ENCODE measurements around the gene OSTC.
A peak's percentile ranks its signal among the peaks of the same experiment; 100 is the strongest.

OSTC gene

GRCh38 chr4:108650212-108651013 is at the start of gene OSTC:
TSS of gene OSTC (plus strand) at chr4:108650599. CDS start at chr4:108650656, 57 bp downstream.
- in situ Hi-C loops (cut with HindIII; ENCODE audit: low pct_unique_long_range_greater_than_20kb, low sequenced_read_pairs): no loop called here
- no peak for TF ChIP-seq JUND (IDR thresholded peaks at IDR 0.05; ENCODE audit: low read depth)
- DNase-seq (ENCODE audit: low read depth in 1 of 2, low spot score in 1 of 2): peak; percentile 63 to 96

DNA sequence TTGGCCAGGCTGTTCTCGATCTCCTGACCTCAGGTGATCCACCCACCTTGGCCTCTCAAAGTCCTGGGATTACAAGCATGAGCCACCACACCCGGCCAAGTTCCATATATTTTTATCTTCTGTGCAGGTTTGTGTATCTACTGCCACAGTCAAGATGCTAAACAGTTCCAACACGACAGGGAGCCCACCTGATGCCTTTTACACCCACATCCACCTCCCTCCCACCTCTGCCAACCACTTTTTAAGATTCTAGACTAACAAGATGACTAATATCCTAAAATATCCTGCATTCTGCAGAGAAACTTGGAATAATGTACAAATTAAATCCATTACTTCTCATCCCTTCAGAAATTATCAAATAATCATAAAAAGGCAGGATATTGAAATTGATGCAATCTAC is 49.3 kb upstream of the OSTC start:
- DNase-seq (ENCODE audit: low read depth in 1 of 2, low spot score in 1 of 2): no peak
- in situ Hi-C loops (cut with HindIII; ENCODE audit: low pct_unique_long_range_greater_than_20kb, low sequenced_read_pairs): no loop called here
- TF ChIP-seq JUND (IDR thresholded peaks at IDR 0.05; ENCODE audit: low read depth): no peak

- DNase-seq (ENCODE audit: low read depth in 1 of 2, low spot score in 1 of 2): no peak
- in situ Hi-C loops (cut with HindIII; ENCODE audit: low pct_unique_long_range_greater_than_20kb, low sequenced_read_pairs): no loop called here
- no peak for TF ChIP-seq JUND (IDR thresholded peaks at IDR 0.05; ENCODE audit: low read depth)
Measured at GRCh38 chr4:108601532-108601931, 48.9 kb upstream of the OSTC start.

GRCh38 chr4:108602163-108602562 is 48.2 kb upstream of the OSTC start:
- in situ Hi-C loops (cut with HindIII; ENCODE audit: low pct_unique_long_range_greater_than_20kb, low sequenced_read_pairs): no loop called here
- no peak for DNase-seq (ENCODE audit: low read depth in 1 of 2, low spot score in 1 of 2)
- TF ChIP-seq JUND (IDR thresholded peaks at IDR 0.05; ENCODE audit: low read depth): no peak

- in situ Hi-C loops (cut with HindIII; ENCODE audit: low pct_unique_long_range_greater_than_20kb, low sequenced_read_pairs): no loop called here
- no peak for DNase-seq (ENCODE audit: low read depth in 1 of 2, low spot score in 1 of 2)
- TF ChIP-seq JUND (IDR thresholded peaks at IDR 0.05; ENCODE audit: low read depth): no peak
Measured at GRCh38 chr4:108607079-108607815, 43.2 kb upstream of the OSTC start.

DNA sequence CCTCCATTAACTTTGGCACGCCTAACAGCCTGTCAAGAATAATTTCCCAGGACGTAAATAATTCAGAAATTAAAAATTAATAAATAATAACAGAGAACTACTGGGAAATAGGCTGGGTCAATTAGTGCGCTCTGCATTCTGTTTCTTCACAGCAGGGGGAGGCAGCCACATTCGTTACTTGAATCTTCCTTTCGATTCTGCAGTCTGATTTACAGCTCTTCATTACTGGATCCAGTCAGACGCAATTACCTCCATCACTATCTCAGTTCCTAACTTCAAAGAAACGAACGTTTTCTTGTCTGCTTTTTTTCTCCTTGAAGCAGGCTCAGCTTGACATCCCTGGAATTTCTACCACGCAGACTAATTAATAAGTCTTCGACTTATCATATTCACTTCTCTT is 39.0 kb upstream of the OSTC start:
- in situ Hi-C loops (cut with HindIII; ENCODE audit: low pct_unique_long_range_greater_than_20kb, low sequenced_read_pairs): no loop called here
- no peak for DNase-seq (ENCODE audit: low read depth in 1 of 2, low spot score in 1 of 2)
- TF ChIP-seq JUND (IDR thresholded peaks at IDR 0.05; ENCODE audit: low read depth): no peak

DNA sequence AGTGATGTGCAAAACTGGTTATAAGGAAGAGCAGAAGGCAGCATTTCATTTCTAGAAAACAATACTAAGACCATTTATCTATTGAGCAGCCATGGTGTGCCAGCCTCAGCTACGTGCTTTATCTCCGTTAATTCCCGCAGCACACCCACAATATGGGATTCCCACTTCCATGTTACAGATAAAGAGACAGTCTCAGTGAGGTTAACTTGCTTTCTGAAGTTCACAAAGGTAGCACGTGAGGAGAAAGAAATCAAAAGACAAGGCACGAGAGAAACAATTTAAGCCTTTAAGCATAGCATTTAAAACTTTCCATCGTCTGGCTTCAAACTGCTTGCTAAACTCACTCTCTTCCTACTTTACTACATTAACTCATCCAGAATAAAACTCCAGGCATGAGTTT is 38.0 kb upstream of the OSTC start:
- in situ Hi-C loops (cut with HindIII; ENCODE audit: low pct_unique_long_range_greater_than_20kb, low sequenced_read_pairs): no loop called here
- TF ChIP-seq JUND (IDR thresholded peaks at IDR 0.05; ENCODE audit: low read depth): no peak
- DNase-seq (ENCODE audit: low read depth in 1 of 2, low spot score in 1 of 2): no peak

DNA sequence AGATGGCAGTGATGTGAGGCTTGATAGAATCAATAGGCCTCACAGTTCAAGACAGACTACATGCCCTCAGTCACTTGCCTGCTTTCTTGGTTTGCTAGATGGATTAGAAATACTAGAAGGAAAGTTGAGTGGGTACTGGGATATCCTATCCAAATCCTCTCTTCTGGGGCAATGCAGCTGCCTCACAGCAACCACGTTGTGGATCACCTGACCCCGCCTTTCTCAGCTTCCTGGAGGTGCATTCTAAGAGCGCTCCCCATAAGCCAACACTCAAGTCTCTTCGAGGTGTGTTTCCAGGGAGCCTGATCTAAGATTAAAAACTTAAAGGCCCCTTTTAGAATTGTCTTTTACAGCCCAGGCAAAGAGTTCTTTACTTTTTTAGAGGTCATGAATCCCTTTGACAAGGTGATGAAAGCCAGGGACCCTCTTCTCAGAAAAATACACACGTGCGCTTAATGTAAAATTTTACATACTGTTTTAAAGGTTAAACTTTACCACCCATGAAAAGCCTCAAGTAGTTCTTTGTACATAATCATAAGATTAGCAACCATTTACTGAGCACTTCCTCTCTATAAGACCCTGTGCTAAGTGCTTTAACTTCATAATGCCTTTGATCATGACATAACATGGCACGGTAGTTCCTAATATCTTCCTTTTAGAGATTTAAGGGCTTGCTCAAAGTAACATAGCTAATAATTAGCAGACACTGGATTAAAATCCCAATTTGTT is 30.9 kb upstream of the OSTC start:
- in situ Hi-C loops (cut with HindIII; ENCODE audit: low pct_unique_long_range_greater_than_20kb, low sequenced_read_pairs): no loop called here
- TF ChIP-seq JUND (IDR thresholded peaks at IDR 0.05; ENCODE audit: low read depth): no peak
- no peak for DNase-seq (ENCODE audit: low read depth in 1 of 2, low spot score in 1 of 2)

- TF ChIP-seq JUND (IDR thresholded peaks at IDR 0.05; ENCODE audit: low read depth): no peak
- in situ Hi-C loops (cut with HindIII; ENCODE audit: low pct_unique_long_range_greater_than_20kb, low sequenced_read_pairs): no loop called here
- peak; percentile 46 to 97 for DNase-seq (ENCODE audit: low read depth in 1 of 2, low spot score in 1 of 2)
Measured at GRCh38 chr4:108620101-108620932, 30.1 kb upstream of the OSTC start, which contains the start of gene RPL34. TSS of gene RPL34 (plus strand) at chr4:108620576. CDS start at chr4:108621960, 1,384 bp downstream.

GRCh38 chr4:108620933-108621905 is 29.2 kb upstream of the OSTC start:
- in situ Hi-C loops (cut with HindIII; ENCODE audit: low pct_unique_long_range_greater_than_20kb, low sequenced_read_pairs): no loop called here
- TF ChIP-seq JUND (IDR thresholded peaks at IDR 0.05; ENCODE audit: low read depth): no peak
- no peak for DNase-seq (ENCODE audit: low read depth in 1 of 2, low spot score in 1 of 2)

DNA sequence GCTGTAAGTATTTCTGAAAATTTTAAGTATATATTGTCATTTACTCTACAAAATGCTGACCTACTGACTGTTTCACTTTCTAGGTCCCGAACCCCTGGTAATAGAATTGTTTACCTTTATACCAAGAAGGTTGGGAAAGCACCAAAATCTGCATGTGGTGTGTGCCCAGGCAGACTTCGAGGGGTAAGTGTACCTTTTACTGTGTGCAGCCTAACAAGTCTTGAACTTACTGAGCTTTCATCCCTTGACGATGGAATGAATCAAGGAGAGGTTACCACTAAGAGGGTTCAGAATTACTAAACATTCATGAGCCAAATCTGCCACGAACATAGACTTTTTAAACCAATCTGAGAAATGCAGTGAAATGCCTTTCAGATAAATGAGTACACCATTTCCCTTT is 28.4 kb upstream of the OSTC start:
- DNase-seq (ENCODE audit: low read depth in 1 of 2, low spot score in 1 of 2): no peak
- in situ Hi-C loops (cut with HindIII; ENCODE audit: low pct_unique_long_range_greater_than_20kb, low sequenced_read_pairs): no loop called here
- no peak for TF ChIP-seq JUND (IDR thresholded peaks at IDR 0.05; ENCODE audit: low read depth)
